H1 (cell line): ENCODE results near the gene EBLN2.

Source experiments
- CHD1 ChIP-seq: IDR thresholded peaks from 2 replicates; pipeline ENCODE4 v1.6.1; 2012; ENCODE audit warnings: low read depth, low read length, improper control_type of control experiment
- CREB1 ChIP-seq: IDR thresholded peaks from 2 replicates; pipeline ENCODE4 v1.6.1; 2012; ENCODE audit warnings: inconsistent platforms
- CTCF ChIP-seq, 3 experiments: IDR thresholded peaks; 1 replicate in 2 of 3; 2 replicates in 1 of 3; pipeline versions ENCODE4 v1.5.1 to v1.6.1; 2011; ENCODE audit warnings: low read length in 3 of 3, mild to moderate bottlenecking in 3 of 3, inconsistent platforms in 2 of 3, low read depth in 1 of 3, moderate library complexity in 1 of 3; ENCODE audit not compliant: insufficient read depth in 1 of 3; ENCODE audit errors: control extremely low read depth in 1 of 3
- EP300 ChIP-seq, 2 experiments: IDR thresholded peaks; 1 replicate in 1 of 2; 2 replicates in 1 of 2; pipeline ENCODE4 v1.6.1; 2011 to 2012; ENCODE audit warnings: low read depth in 2 of 2, low read length in 2 of 2, mild to moderate bottlenecking in 2 of 2, borderline replicate concordance in 1 of 2, inconsistent platforms in 1 of 2, moderate library complexity in 1 of 2
- EZH2 ChIP-seq: fragments of 200-600 bp; sonication (generic); IDR thresholded peaks from 2 replicates; pipeline ENCODE4 v1.7.1; 2012; ENCODE audit warnings: low read depth, mild to moderate bottlenecking, moderate library complexity, low read length, inconsistent platforms; ENCODE audit not compliant: severe bottlenecking
- GABPA ChIP-seq: IDR thresholded peaks from 2 replicates; pipeline ENCODE4 v1.6.1; 2011; ENCODE audit warnings: mild to moderate bottlenecking, low read length, moderate library complexity, borderline replicate concordance; ENCODE audit not compliant: insufficient read depth
- JUN ChIP-seq: IDR thresholded peaks from 2 replicates; pipeline ENCODE4 v1.6.1; 2011; ENCODE audit warnings: low read depth, mild to moderate bottlenecking, improper control_type of control experiment, low read length
- KDM1A ChIP-seq: fragments of 200-600, 300-600 bp; sonication (generic); IDR thresholded peaks from 2 replicates; pipeline ENCODE4 v1.7.1; 2016; ENCODE audit warnings: mild to moderate bottlenecking, low read length, borderline replicate concordance
- POLR2A ChIP-seq, 2 experiments: IDR thresholded peaks; 1 replicate in 1 of 2; 2 replicates in 1 of 2; pipeline ENCODE4 v1.6.1; 2011; ENCODE audit warnings: low read depth in 2 of 2, low read length in 2 of 2, mild to moderate bottlenecking in 2 of 2; ENCODE audit errors: control extremely low read depth in 1 of 2
- RAD21 ChIP-seq, 2 experiments: IDR thresholded peaks in 1 of 2; conservative IDR thresholded peaks in 1 of 2; 2 replicates each; pipeline ENCODE4 v1.6.1; 2011; ENCODE audit warnings: low read depth in 2 of 2, low read length in 2 of 2, improper control_type of control experiment in 1 of 2, inconsistent platforms in 1 of 2, mild to moderate bottlenecking in 1 of 2, moderate library complexity in 1 of 2
- SIN3A ChIP-seq, 2 experiments: IDR thresholded peaks in 1 of 2; conservative IDR thresholded peaks in 1 of 2; 2 replicates each; pipeline ENCODE4 v1.6.1; 2011 to 2012; ENCODE audit warnings: low read length in 2 of 2, improper control_type of control experiment in 1 of 2, low read depth in 1 of 2, mild to moderate bottlenecking in 1 of 2
- SIX5 ChIP-seq: IDR thresholded peaks from 2 replicates; pipeline ENCODE4 v1.6.1; 2011; ENCODE audit warnings: mild to moderate bottlenecking, low read depth, low read length
- TCF12 ChIP-seq: IDR thresholded peaks from 2 replicates; pipeline ENCODE4 v1.6.1; 2011; ENCODE audit warnings: low read depth, mild to moderate bottlenecking, low read length
- TF ChIP-seq, protein P1 (sequence below): IDR thresholded peaks from 2 replicates; pipeline ENCODE4 v1.6.1; 2011; ENCODE audit warnings: low read length, improper control_type of control experiment

DNA sequence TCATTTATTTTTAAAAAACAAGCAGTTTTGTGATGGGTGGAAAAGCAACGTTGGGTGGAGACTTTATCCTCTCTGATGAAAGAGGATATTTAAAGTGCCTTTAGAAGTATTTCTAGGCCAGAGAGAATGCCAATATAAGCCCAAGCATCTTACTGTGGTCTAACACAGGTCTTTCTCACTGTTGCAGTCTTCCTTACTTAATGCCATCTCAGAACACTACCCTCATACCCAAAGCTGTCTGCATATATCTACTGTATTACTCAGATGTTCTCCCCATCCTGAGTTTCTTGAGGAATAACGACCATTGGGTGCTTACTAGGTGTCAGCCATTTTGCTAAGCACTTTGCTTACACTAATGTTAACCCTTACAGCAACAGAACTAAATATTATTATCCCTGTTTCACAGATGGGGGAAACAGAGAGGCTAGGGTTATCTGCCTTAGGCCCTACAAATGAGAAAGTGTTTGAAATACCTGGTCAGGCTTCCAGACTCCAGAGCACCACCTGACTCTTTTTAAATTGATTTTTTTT lies 29.8 kb upstream of the EBLN2 start:
- no peak for TF ChIP-seq JUN
- TF ChIP-seq SIX5, result no peak
- TF ChIP-seq CTCF (IDR thresholded peaks at IDR 0.05; ENCODE audit: control extremely low read depth in 1 of 3, insufficient read depth in 1 of 3, low read depth in 1 of 3, low read length in 3 of 3), result no peak
- no peak for TF ChIP-seq POLR2A (IDR thresholded peaks at IDR 0.05; ENCODE audit: control extremely low read depth in 1 of 2, low read depth in 2 of 2, low read length in 2 of 2)
- TF ChIP-seq GABPA, result no peak
- TF ChIP-seq TCF12, result no peak
- TF ChIP-seq EP300 (IDR thresholded peaks at IDR 0.05; ENCODE audit: borderline replicate concordance in 1 of 2, low read depth in 2 of 2, low read length in 2 of 2), result no peak
- no peak for TF ChIP-seq KDM1A
- TF ChIP-seq, protein P1, sequence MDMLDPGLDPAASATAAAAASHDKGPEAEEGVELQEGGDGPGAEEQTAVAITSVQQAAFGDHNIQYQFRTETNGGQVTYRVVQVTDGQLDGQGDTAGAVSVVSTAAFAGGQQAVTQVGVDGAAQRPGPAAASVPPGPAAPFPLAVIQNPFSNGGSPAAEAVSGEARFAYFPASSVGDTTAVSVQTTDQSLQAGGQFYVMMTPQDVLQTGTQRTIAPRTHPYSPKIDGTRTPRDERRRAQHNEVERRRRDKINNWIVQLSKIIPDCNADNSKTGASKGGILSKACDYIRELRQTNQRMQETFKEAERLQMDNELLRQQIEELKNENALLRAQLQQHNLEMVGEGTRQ, result no peak
- no peak for TF ChIP-seq CHD1
- TF ChIP-seq SIN3A (conservative IDR thresholded peaks at IDR 0.05 in 1 of 2, IDR thresholded peaks at IDR 0.05 in 1 of 2; ENCODE audit: low read depth in 1 of 2, low read length in 2 of 2), result no peak
- no peak for TF ChIP-seq RAD21 (IDR thresholded peaks at IDR 0.05 in 1 of 2, conservative IDR thresholded peaks at IDR 0.05 in 1 of 2; ENCODE audit: low read depth in 2 of 2, low read length in 2 of 2)
- no peak for TF ChIP-seq EZH2
- TF ChIP-seq CREB1, result no peak
